Thyroid gland (tissue), 4 donors: ENCODE data around the gene NUDT4.

Experiments used
- CTCF ChIP-seq, 6 experiments: fragments of 200-600 bp in 3 of 6; fragments of 450-650 bp in 3 of 6; sonication (generic) in 3 of 6; IDR thresholded peaks; one replicate each; pipeline ENCODE4 v1.5.1; 2016 to 2019; ENCODE audit warnings: antibody characterized with exemption in 6 of 6, mild to moderate bottlenecking in 2 of 6, inconsistent platforms in 1 of 6, moderate library complexity in 1 of 6
- POLR2A ChIP-seq, 2 donors: fragments of 450-650 bp; IDR thresholded peaks; one replicate each; pipeline ENCODE4 v1.6.1; 2017; ENCODE audit warnings: antibody characterized with exemption in 2 of 2, mild to moderate bottlenecking in 2 of 2, moderate library complexity in 1 of 2

GRCh38 chr12:93397412-93397811 lies 19.7 kb downstream of the NUDT4 start:
- TF ChIP-seq POLR2A (IDR thresholded peaks at IDR 0.05): no peak
- no peak for TF ChIP-seq CTCF (IDR thresholded peaks at IDR 0.05)
